ENCODE measurements around the gene CPA4.
"Not testable (repeated sequence)": the region's sequence is repeated elsewhere in the genome, so short reads cannot be mapped to it uniquely, and the experiment has no call there.

The CPA4 gene

GRCh38 chr7:130292682-130293257, at the start of gene CPA4:
TSS of gene CPA4 (plus strand) at chr7:130293161. CDS start at chr7:130293181, 20 bp downstream.
- Histone ChIP-seq H3K4me1 (ENCODE audit: control insufficient read depth, insufficient read depth, low read length) (no peaks in the 10 kb centered on the region), H3K9me3 (ENCODE audit: control insufficient read depth, low read length) (no peaks in the 10 kb centered on the region), H3K36me3 (ENCODE audit: control insufficient read depth, insufficient read depth, low read length) (no peaks in the 10 kb centered on the region), H3K4me3 (ENCODE audit: low read length) (no peak within 1 kb of the TSS), H3K27me3 (ENCODE audit: control insufficient read depth, insufficient read depth, low read length) (no peaks in the 10 kb centered on the region), H3K9ac (ENCODE audit: low read length) (no peak within 1 kb of the TSS)

DNA sequence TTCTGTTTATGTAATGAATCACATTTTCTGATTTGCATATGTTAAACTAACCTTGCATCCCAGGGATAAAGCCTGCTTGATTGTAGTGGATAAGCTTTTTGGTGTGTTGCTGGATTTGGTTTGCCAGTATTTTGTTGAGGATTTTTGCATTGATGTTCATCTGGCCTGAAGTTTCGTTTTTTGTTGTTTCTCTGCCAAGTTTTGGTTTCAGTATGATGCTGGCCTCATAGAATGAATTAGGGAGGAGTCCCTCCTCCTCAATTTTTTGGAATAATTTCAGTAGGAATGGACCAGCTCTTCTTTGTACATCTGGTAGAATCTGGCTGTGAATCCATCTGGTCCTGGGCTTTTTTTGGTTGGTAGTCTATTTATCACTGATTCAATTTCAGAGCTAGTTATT, 49.5 kb upstream of the CPA4 start:
- H3K4me3 ChIP-seq (ENCODE audit: low read length); H3K4me1 ChIP-seq (ENCODE audit: control insufficient read depth, insufficient read depth, low read length); H3K9me3 ChIP-seq (ENCODE audit: control insufficient read depth, low read length): not testable (repeated sequence)

DNA sequence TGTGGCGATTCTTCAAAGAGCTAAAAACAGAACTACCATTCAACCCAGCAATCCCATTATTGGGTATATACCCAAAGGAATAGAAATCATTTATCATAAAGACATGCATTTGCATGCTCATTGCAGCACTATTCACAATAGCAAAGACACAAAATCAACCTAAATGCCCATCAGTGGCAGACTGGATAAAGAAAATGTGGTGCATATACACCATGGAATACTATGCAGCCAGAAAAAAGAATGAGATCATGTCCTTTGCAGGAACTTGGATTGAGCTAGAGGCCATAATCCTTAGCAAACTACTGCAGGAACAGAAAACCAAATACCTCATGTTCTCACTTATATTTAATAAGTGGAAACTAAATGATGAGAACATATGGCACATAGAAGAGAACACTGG, 46.5 kb upstream of the CPA4 start:
- H3K36me3 ChIP-seq (ENCODE audit: control insufficient read depth, insufficient read depth, low read length); H3K4me1 ChIP-seq (ENCODE audit: control insufficient read depth, insufficient read depth, low read length); H3K4me3 ChIP-seq (ENCODE audit: low read length); H3K9me3 ChIP-seq (ENCODE audit: control insufficient read depth, low read length); H3K9ac ChIP-seq (ENCODE audit: low read length); H3K27me3 ChIP-seq (ENCODE audit: control insufficient read depth, insufficient read depth, low read length): not testable (repeated sequence)

More for the DNA sequence above, 49.5 kb upstream of the CPA4 start:
- not testable (repeated sequence) for H3K36me3 ChIP-seq (ENCODE audit: control insufficient read depth, insufficient read depth, low read length); H3K27me3 ChIP-seq (ENCODE audit: control insufficient read depth, insufficient read depth, low read length); H3K9ac ChIP-seq (ENCODE audit: low read length)

DNA sequence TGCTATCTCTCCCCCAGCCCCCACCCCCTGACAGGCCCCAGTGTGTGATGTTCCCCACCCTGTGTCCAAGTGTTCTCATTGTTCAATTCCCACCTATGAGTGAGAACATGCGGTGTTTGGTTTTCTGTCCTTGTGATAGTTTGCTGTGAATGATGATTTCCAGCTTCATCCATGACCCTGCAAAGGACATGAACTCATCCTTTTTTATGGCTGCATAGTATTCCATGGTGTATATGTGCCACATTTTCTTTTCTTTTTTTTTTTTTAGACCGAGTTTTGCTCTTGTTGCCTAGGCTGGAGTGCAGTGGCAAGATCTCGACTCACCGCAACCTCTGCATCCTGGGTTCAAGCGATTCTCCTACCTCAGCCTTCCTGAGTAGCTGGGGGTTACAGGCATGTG, 44.1 kb upstream of the CPA4 start:
- not testable (repeated sequence) for H3K9ac ChIP-seq (ENCODE audit: low read length); H3K36me3 ChIP-seq (ENCODE audit: control insufficient read depth, insufficient read depth, low read length); H3K9me3 ChIP-seq (ENCODE audit: control insufficient read depth, low read length); H3K4me3 ChIP-seq (ENCODE audit: low read length); H3K4me1 ChIP-seq (ENCODE audit: control insufficient read depth, insufficient read depth, low read length); H3K27me3 ChIP-seq (ENCODE audit: control insufficient read depth, insufficient read depth, low read length)

DNA sequence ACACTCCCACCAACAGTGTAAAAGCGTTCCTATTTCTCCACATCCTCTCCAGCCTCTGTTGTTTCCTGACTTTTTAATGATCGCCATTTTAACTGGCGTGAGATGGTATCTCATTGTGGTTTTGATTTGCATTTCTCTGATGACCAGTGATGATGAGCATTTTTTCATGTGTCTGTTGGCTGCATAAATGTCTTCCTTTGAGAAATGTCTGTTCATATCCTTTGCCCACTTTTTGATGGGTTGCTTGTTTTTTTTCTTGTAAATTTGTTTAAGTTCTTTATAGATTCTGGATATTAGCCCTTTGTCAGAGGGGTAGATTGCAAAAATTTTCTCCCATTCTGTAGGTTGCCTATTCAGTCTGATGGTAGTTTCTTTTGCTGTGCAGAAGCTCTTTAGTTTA, 43.3 kb upstream of the CPA4 start:
- not testable (repeated sequence) for H3K4me1 ChIP-seq (ENCODE audit: control insufficient read depth, insufficient read depth, low read length); H3K36me3 ChIP-seq (ENCODE audit: control insufficient read depth, insufficient read depth, low read length); H3K9me3 ChIP-seq (ENCODE audit: control insufficient read depth, low read length); H3K27me3 ChIP-seq (ENCODE audit: control insufficient read depth, insufficient read depth, low read length); H3K9ac ChIP-seq (ENCODE audit: low read length); H3K4me3 ChIP-seq (ENCODE audit: low read length)

DNA sequence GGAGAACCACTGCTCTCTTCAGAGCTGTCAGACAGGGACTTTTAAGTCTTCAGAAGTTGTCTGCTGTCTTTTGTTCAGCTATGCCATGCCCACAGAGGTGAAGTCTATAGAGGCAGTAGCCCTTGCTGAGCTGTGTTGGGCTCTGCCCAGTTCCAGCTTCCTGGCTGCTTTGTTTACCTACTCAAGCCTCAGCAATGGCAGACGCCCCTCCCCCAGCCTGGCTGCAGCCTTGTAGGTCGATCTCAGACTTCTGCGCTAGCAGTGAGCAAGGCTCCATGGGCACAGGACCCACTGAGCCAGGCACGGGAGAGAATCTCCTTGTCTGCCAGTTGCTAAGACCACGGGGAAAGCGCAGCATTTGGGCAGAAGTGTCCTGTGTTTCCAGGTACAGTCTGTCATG, 38.4 kb upstream of the CPA4 start:
- Histone ChIP-seq H3K4me3 (ENCODE audit: low read length) (no peak overlapping the region), H3K36me3 (ENCODE audit: control insufficient read depth, insufficient read depth, low read length) (no peaks in the 10 kb centered on the region), H3K27me3 (ENCODE audit: control insufficient read depth, insufficient read depth, low read length) (no peaks in the 10 kb centered on the region), H3K9me3 (ENCODE audit: control insufficient read depth, low read length) (no peaks in the 10 kb centered on the region), H3K4me1 (ENCODE audit: control insufficient read depth, insufficient read depth, low read length) (no peaks in the 10 kb centered on the region), H3K9ac (ENCODE audit: low read length) (no peak overlapping the region)

DNA sequence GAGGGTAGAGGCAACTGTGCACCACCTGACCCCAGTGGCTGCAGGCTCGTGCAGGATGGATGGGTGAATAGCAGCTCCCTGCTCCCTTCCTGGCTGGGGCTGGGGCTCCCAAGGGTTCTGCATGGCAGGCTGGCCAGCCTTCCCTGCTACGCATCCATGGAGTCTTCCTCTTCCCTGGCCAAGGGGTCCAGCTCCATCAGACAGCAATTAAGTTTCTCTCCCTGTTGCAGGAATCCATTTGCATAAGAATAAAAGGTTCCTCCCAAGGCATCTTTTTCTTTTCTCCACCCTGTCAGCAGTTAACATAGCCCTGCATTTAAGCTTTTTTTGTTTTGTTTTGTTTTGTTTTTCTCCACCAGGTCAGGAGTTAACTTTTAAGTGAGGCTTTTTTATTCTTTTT, 36.3 kb upstream of the CPA4 start:
- no peaks in the 10 kb centered on the region for H3K27me3 ChIP-seq (ENCODE audit: control insufficient read depth, insufficient read depth, low read length)
- no peaks in the 10 kb centered on the region for H3K36me3 ChIP-seq (ENCODE audit: control insufficient read depth, insufficient read depth, low read length)
- H3K9me3 ChIP-seq (ENCODE audit: control insufficient read depth, low read length), result no peaks in the 10 kb centered on the region
- H3K4me1 ChIP-seq (ENCODE audit: control insufficient read depth, insufficient read depth, low read length), result no peaks in the 10 kb centered on the region
- H3K4me3 ChIP-seq (ENCODE audit: low read length), result no peak overlapping the region
- no peak overlapping the region for H3K9ac ChIP-seq (ENCODE audit: low read length)

- no peaks in the 10 kb centered on the region for H3K4me1 ChIP-seq (ENCODE audit: control insufficient read depth, insufficient read depth, low read length)
- H3K27me3 ChIP-seq (ENCODE audit: control insufficient read depth, insufficient read depth, low read length), result no peaks in the 10 kb centered on the region
- no peaks in the 10 kb centered on the region for H3K9me3 ChIP-seq (ENCODE audit: control insufficient read depth, low read length)
- H3K4me3 ChIP-seq (ENCODE audit: low read length), result no peak overlapping the region
- no peaks in the 10 kb centered on the region for H3K36me3 ChIP-seq (ENCODE audit: control insufficient read depth, insufficient read depth, low read length)
- no peak overlapping the region for H3K9ac ChIP-seq (ENCODE audit: low read length)
These were observed 34.4 kb upstream of the CPA4 start for GRCh38 chr7:130258494-130259078.

GRCh38 chr7:130262448-130262847, 30.5 kb upstream of the CPA4 start:
- Histone ChIP-seq H3K4me3 (ENCODE audit: low read length) (no peak overlapping the region), H3K9ac (ENCODE audit: low read length) (no peak overlapping the region), H3K4me1 (ENCODE audit: control insufficient read depth, insufficient read depth, low read length) (no peaks in the 10 kb centered on the region), H3K27me3 (ENCODE audit: control insufficient read depth, insufficient read depth, low read length) (no peaks in the 10 kb centered on the region), H3K9me3 (ENCODE audit: control insufficient read depth, low read length) (no peaks in the 10 kb centered on the region), H3K36me3 (ENCODE audit: control insufficient read depth, insufficient read depth, low read length) (no peaks in the 10 kb centered on the region)

GRCh38 chr7:130263130-130263529, 29.8 kb upstream of the CPA4 start:
- no peaks in the 10 kb centered on the region for H3K4me1 ChIP-seq (ENCODE audit: control insufficient read depth, insufficient read depth, low read length)
- no peaks in the 10 kb centered on the region for H3K9me3 ChIP-seq (ENCODE audit: control insufficient read depth, low read length)
- no peak overlapping the region for H3K9ac ChIP-seq (ENCODE audit: low read length)
- H3K36me3 ChIP-seq (ENCODE audit: control insufficient read depth, insufficient read depth, low read length), result no peaks in the 10 kb centered on the region
- H3K4me3 ChIP-seq (ENCODE audit: low read length), result no peak overlapping the region
- no peaks in the 10 kb centered on the region for H3K27me3 ChIP-seq (ENCODE audit: control insufficient read depth, insufficient read depth, low read length)

GRCh38 chr7:130266258-130266960, 26.6 kb upstream of the CPA4 start, which contains the start of gene CPA2:
TSS of gene CPA2 (plus strand) at chr7:130266863. CDS start at chr7:130266882, 19 bp downstream.
- Histone ChIP-seq H3K4me1 (ENCODE audit: control insufficient read depth, insufficient read depth, low read length) (no peaks in the 10 kb centered on the region), H3K36me3 (ENCODE audit: control insufficient read depth, insufficient read depth, low read length) (no peaks in the 10 kb centered on the region), H3K9ac (ENCODE audit: low read length) (no peak within 1 kb of the TSS), H3K4me3 (ENCODE audit: low read length) (no peak within 1 kb of the TSS), H3K27me3 (ENCODE audit: control insufficient read depth, insufficient read depth, low read length) (no peaks in the 10 kb centered on the region), H3K9me3 (ENCODE audit: control insufficient read depth, low read length) (no peaks in the 10 kb centered on the region)

DNA sequence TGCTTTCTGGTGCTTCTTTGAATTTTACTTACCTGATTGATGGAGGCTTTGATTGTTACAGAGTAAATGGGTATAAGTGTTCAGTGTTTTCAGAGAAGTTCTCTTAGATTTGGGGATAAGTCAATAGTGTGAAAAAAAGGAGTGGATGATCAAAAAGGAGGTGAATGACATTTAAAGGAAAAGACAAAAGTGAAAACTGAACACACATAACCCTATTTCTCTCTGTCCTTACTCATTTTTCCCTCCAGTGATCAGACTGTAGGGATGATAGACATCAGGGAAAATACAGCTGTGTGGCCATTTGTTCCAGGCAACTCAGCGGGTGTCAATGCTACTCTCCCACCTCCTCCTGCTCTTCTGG, 26.0 kb upstream of the CPA4 start:
- H3K9ac ChIP-seq (ENCODE audit: low read length), result no peak overlapping the region
- no peak overlapping the region for H3K4me3 ChIP-seq (ENCODE audit: low read length)
- no peaks in the 10 kb centered on the region for H3K36me3 ChIP-seq (ENCODE audit: control insufficient read depth, insufficient read depth, low read length)
- H3K9me3 ChIP-seq (ENCODE audit: control insufficient read depth, low read length), result no peaks in the 10 kb centered on the region
- H3K27me3 ChIP-seq (ENCODE audit: control insufficient read depth, insufficient read depth, low read length), result no peaks in the 10 kb centered on the region
- H3K4me1 ChIP-seq (ENCODE audit: control insufficient read depth, insufficient read depth, low read length), result no peaks in the 10 kb centered on the region

Measured in mucosa of stomach (tissue), 1 donor.